SH-SY5Y (cell line): ENCODE data around the gene PYGO2.

ENCODE experiments used
- GATA2 ChIP-seq: IDR thresholded peaks from 2 replicates; pipeline ENCODE4 v1.6.1; 2011; ENCODE audit warnings: mild to moderate bottlenecking, low read depth, low read length
- GATA3 ChIP-seq: IDR thresholded peaks from 2 replicates; pipeline ENCODE4 v1.6.1; 2011; ENCODE audit warnings: low read depth, mild to moderate bottlenecking, low read length, moderate library complexity

DNA sequence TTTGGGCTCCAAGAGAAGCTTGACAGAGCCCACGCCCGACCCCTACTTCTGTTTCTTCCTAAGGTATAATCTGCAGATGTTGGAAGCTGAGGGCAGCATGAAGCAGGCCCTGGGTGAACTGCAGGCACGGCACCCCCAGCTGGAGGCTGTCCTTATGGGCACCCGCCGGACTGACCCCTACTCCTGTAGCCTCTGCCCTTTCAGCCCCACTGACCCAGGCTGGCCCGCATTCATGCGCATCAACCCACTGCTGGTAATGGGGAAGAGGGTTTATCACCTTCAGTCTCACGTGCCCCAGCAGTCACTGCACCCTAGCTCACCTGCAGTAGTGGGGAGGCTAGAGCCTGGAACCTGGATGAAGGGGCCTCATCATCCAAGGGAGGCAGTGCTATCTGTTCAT lies 28.7 kb upstream of the PYGO2 start:
- TF ChIP-seq GATA2 = no peak
- no peak for TF ChIP-seq GATA3
